ENCODE results near the gene PSMA6. TPM values are rescaled to one million over a fixed set of nuclear protein-coding genes. Genes with fewer than 3 reads are reported as not detected.
A peak's percentile ranks its signal among the peaks of the same experiment; 100 is the strongest.

The PSMA6 gene
- total RNA-seq, 1 experiment from 2014 or later: 297 TPM

DNA sequence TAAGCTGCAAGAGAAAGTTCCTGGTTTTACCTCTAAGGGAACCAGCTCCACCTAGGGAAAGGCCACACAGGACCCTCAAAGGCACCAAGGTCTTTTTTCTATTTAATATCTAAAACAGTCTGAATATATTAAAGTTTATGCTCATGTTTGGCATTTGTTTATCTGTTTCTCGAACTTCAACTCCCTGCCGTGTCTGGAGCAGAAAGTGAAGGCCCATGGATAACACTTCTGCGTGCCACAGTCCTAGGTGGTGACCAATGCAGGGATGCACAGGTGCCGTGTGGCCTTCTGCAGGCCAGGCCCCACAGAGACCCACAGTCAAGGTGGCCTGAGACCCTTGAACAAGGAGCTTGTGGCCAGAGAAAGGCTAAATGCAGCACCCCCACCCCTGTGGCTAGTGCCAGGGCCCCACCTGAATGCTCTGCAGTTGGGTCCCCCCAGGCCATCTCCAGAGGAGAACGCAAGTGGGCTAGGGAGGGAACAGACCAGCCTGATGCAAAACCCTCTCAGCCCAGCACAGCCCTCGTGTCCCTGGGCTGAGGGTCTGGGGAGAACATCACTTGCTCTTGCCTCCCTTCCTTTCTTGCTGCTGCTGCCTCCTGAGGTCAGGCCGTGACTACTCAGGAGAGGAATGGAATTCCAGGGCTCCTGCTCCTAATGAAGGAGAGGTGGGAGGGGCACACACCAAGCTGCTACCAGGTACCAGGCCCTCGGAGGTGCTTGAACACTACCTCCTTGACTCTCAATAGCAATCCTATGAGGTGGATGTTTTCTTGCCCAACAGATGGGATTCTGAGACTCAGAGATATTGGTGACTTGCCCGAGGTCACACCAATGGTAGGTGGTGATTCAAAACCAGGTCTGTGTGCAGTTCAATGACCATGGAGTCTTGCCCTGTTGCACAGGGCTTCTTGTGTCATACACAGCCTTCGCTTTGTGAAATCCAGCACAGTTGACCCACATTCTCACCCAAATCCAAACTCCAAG lies 45.4 kb downstream of the PSMA6 start:
- intact Hi-C loops (cut with micrococcal nuclease; ENCODE audit: unreplicated experiment): no loop called here
- H3K27me3 Mint-ChIP-seq (ENCODE audit: unreplicated experiment): peaks cover 1% of the 10 kb centered on the region
- DNase-seq: no peak
- no TSS peak for BruUV-seq (replicated peaks)
- H3K27ac Mint-ChIP-seq (ENCODE audit: unreplicated experiment): peak overlapping the region; percentile 77
- CTCF ChIA-PET: interaction anchor here (1.3 kb wide), 1 partner anchor 11 kb away, joined by 3 read pairs; no protein-coding TSS in a partner anchor
- H3K4me3 Mint-ChIP-seq (ENCODE audit: low read depth, unreplicated experiment): peak overlapping the region; percentile 59
- H3K36me3 Mint-ChIP-seq (ENCODE audit: insufficient read depth, unreplicated experiment): peaks cover 10% of the 10 kb centered on the region
- H3K9me3 Mint-ChIP-seq (ENCODE audit: low read depth, unreplicated experiment): no peaks in the 10 kb centered on the region
- peaks cover 57% of the 10 kb centered on the region for H3K4me1 Mint-ChIP-seq (ENCODE audit: low read depth, unreplicated experiment)
- TF ChIP-seq, protein P1, sequence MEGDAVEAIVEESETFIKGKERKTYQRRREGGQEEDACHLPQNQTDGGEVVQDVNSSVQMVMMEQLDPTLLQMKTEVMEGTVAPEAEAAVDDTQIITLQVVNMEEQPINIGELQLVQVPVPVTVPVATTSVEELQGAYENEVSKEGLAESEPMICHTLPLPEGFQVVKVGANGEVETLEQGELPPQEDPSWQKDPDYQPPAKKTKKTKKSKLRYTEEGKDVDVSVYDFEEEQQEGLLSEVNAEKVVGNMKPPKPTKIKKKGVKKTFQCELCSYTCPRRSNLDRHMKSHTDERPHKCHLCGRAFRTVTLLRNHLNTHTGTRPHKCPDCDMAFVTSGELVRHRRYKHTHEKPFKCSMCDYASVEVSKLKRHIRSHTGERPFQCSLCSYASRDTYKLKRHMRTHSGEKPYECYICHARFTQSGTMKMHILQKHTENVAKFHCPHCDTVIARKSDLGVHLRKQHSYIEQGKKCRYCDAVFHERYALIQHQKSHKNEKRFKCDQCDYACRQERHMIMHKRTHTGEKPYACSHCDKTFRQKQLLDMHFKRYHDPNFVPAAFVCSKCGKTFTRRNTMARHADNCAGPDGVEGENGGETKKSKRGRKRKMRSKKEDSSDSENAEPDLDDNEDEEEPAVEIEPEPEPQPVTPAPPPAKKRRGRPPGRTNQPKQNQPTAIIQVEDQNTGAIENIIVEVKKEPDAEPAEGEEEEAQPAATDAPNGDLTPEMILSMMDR (IDR thresholded peaks at IDR 0.05; ENCODE audit: unreplicated experiment): no peak

DNA sequence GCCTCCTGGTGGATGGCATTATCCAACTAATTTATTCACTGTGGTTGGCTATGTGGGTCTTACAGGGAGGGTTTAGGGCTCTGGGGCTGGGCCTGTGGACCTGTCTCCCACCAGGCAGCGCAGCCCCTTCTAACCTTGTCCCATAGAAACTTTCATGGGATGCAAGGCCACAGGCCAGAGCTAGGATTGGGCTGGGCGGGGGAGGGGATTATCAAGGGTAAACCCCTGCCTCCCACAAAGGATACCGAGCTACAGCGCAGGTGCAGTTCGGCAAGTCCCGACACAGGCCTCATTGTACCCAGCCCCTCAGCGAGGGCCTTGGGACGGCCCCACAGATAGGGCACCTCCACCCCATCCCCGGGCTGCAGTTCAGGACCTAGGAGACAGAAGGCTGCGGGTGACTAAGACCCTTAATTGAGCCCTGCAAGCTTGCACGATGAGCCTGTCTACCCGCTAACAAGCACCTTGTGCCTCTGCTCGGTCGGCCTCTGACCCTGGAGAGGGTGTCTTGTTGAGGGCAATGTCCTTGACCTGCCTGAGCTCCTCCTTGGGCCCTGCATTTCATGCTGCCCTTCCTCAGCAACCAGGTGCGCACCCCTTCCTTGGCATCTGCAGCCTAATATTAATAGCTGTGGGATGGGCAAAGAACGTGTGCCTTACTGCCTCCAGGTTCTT lies 46.7 kb downstream of the PSMA6 start:
- H3K4me3 Mint-ChIP-seq (ENCODE audit: low read depth, unreplicated experiment): no peak overlapping the region
- intact Hi-C loops (cut with micrococcal nuclease; ENCODE audit: unreplicated experiment): no loop called here
- CTCF ChIA-PET: no interaction called here
- no TSS peak for BruUV-seq (replicated peaks)
- no peak for DNase-seq
- peaks cover 6% of the 10 kb centered on the region for H3K36me3 Mint-ChIP-seq (ENCODE audit: insufficient read depth, unreplicated experiment)
- peaks cover 49% of the 10 kb centered on the region for H3K4me1 Mint-ChIP-seq (ENCODE audit: low read depth, unreplicated experiment)
- TF ChIP-seq, protein P1 (IDR thresholded peaks at IDR 0.05; ENCODE audit: unreplicated experiment): no peak
- no peaks in the 10 kb centered on the region for H3K9me3 Mint-ChIP-seq (ENCODE audit: low read depth, unreplicated experiment)
- H3K27me3 Mint-ChIP-seq (ENCODE audit: unreplicated experiment): no peaks in the 10 kb centered on the region
- no peak overlapping the region for H3K27ac Mint-ChIP-seq (ENCODE audit: unreplicated experiment)

DNA sequence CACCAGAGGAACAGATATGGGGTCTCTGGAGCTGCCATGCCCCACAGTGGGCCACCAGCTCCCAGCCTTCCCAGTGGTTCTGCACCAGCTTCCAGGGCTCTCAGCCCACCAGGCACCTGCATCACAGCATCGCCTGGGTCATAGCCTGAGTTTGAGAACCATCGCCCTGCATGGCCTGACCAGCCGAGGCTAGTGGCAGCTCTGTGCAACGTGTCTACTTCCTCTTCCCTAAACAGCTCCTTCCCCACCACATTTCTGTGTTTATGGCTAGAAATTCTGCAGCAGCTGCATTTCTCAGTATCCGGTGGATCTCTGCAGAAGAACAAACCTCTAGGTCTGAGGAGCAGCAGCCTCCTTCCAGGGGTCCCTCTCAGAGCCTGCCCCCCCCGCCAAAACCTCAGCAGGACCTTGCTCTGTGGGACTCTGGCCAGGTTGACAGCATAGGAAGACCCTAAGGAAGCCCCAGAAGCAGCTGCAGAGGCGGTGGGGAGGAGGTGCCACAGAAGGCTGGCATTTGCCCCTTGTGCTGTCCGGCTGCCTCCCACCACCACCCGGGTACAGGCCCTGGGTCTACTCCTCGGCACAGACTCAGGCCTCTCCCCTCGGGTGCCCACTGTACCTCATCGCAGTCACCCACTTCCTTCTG lies 47.7 kb downstream of the PSMA6 start:
- BruUV-seq (replicated peaks): no TSS peak
- Mint-ChIP-seq H3K36me3 (ENCODE audit: insufficient read depth, unreplicated experiment) (peaks cover 6% of the 10 kb centered on the region), H3K27ac (ENCODE audit: unreplicated experiment) (no peak overlapping the region), H3K4me1 (ENCODE audit: low read depth, unreplicated experiment) (peaks cover 43% of the 10 kb centered on the region), H3K4me3 (ENCODE audit: low read depth, unreplicated experiment) (no peak overlapping the region), H3K9me3 (ENCODE audit: low read depth, unreplicated experiment) (no peaks in the 10 kb centered on the region), H3K27me3 (ENCODE audit: unreplicated experiment) (no peaks in the 10 kb centered on the region)
- CTCF ChIA-PET: no interaction called here
- TF ChIP-seq, protein P1 (IDR thresholded peaks at IDR 0.05; ENCODE audit: unreplicated experiment): no peak
- no peak for DNase-seq
- intact Hi-C loops (cut with micrococcal nuclease; ENCODE audit: unreplicated experiment): no loop called here

Measured in Calu3 (cell line).